Keratinocyte (primary cell): ENCODE data around the gene MAEA. TPM values are rescaled to one million over a fixed set of nuclear protein-coding genes. Genes with fewer than 3 reads are reported as not detected.

Experiments used
- DNase-seq: peaks from one replicate; pipeline ENCODE4 v3.0.0-alpha.2; 2011; ENCODE audit warnings: low read depth, missing footprints, low spot score
- FAIRE-seq: peaks from 2 replicates; lab custom pipeline; 2011; peaks lifted over from hg19 to GRCh38; lab: Jason Lieb, UNC
- H2AFZ ChIP-seq: 2 replicates; pipeline ENCODE4 v1.6.0; 2012; ENCODE audit warnings: low read length, control low read depth, inconsistent platforms; ENCODE audit not compliant: control insufficient read depth
- H3K27ac ChIP-seq: 2 replicates; pipeline ENCODE4 v1.5.1; 2011; ENCODE audit warnings: low read length; ENCODE audit not compliant: control insufficient read depth, insufficient read depth
- H3K27me3 ChIP-seq: 3 replicates; pipeline ENCODE4 v1.6.0; 2011; ENCODE audit warnings: low read length; ENCODE audit not compliant: control insufficient read depth, insufficient read depth; ENCODE audit errors: extremely low read depth
- H3K36me3 ChIP-seq, 2 experiments: 2 replicates in 1 of 2; 3 replicates in 1 of 2; pipeline ENCODE4 v1.5.1; 2011; ENCODE audit warnings: low read length in 2 of 2, mild to moderate bottlenecking in 1 of 2; ENCODE audit not compliant: control insufficient read depth in 2 of 2, insufficient read depth in 2 of 2; ENCODE audit errors: extremely low read depth in 1 of 2
- H3K4me1 ChIP-seq: 3 replicates; pipeline ENCODE4 v1.5.1; 2011; ENCODE audit warnings: low read length; ENCODE audit not compliant: control insufficient read depth, insufficient read depth; ENCODE audit errors: extremely low read depth
- H3K4me2 ChIP-seq: 3 replicates; pipeline ENCODE4 v1.6.0; 2011; ENCODE audit warnings: low read depth, low read length; ENCODE audit not compliant: control insufficient read depth, insufficient read depth; ENCODE audit errors: extremely low read depth
- H3K4me3 ChIP-seq, 3 experiments: fragments of 200-600 bp in 1 of 3; sonication (generic) in 1 of 3; 2 replicates in 2 of 3; 3 replicates in 1 of 3; pipeline ENCODE4 v1.5.1; 2011 to 2016; ENCODE audit warnings: low read length in 3 of 3, mild to moderate bottlenecking in 3 of 3, control low read depth in 2 of 3, inconsistent platforms in 1 of 3, low read depth in 1 of 3, mixed read lengths in 1 of 3, mixed run types in 1 of 3, moderate library complexity in 1 of 3; ENCODE audit not compliant: control insufficient read depth in 2 of 3, insufficient read depth in 2 of 3; ENCODE audit errors: extremely low read depth in 1 of 3
- H3K79me2 ChIP-seq: 2 replicates; pipeline ENCODE4 v1.6.0; 2012; ENCODE audit warnings: low read length; ENCODE audit not compliant: control insufficient read depth, insufficient read depth
- H3K9ac ChIP-seq: 3 replicates; pipeline ENCODE4 v1.6.0; 2011; ENCODE audit warnings: low read length; ENCODE audit not compliant: control insufficient read depth, insufficient read depth; ENCODE audit errors: extremely low read depth
- H3K9me1 ChIP-seq: 3 replicates; pipeline ENCODE4 v1.6.0; 2011; ENCODE audit warnings: low read length; ENCODE audit not compliant: control insufficient read depth, insufficient read depth; ENCODE audit errors: extremely low read depth
- H3K9me3 ChIP-seq: 2 replicates; pipeline ENCODE4 v1.5.1; 2012; ENCODE audit warnings: low read depth, low read length; ENCODE audit not compliant: control insufficient read depth
- H4K20me1 ChIP-seq: 3 replicates; pipeline ENCODE4 v1.6.0; 2011; ENCODE audit warnings: low read length; ENCODE audit not compliant: control insufficient read depth, insufficient read depth; ENCODE audit errors: extremely low read depth
- CTCF ChIP-seq, 3 experiments: IDR thresholded peaks in 1 of 3; conservative IDR thresholded peaks in 1 of 3; optimal IDR thresholded peaks in 1 of 3; 2 replicates in 2 of 3; 3 replicates in 1 of 3; pipeline versions ENCODE3 to v1.5.1; 2011; ENCODE audit warnings: low read length in 3 of 3, mild to moderate bottlenecking in 3 of 3, moderate library complexity in 2 of 3, control low read depth in 1 of 3, inconsistent platforms in 1 of 3; ENCODE audit not compliant: insufficient read depth in 2 of 3; ENCODE audit errors: extremely low read depth in 1 of 3
- EZH2 ChIP-seq: IDR thresholded peaks from one replicate; pipeline ENCODE4 v1.6.1; 2012; ENCODE audit warnings: inconsistent platforms, mild to moderate bottlenecking, low read length, moderate library complexity
- dilution Hi-C: fragments of 300-500 bp; cut with MboI; formaldehyde crosslinking; loops from one replicate; pipeline ENCODE4 v1.7.0; 2020; ENCODE audit warnings: low sequenced_read_pairs; ENCODE audit not compliant: extremely low pct_ligation_motif_present
- polyA plus RNA-seq, 5 experiments: library from polyadenylated mRNA; depleted of rRNA in 3 of 5; stranded (reverse) in 3 of 5; stranded (forward) in 1 of 5; unstranded in 1 of 5; fragments of >200 nt; gene quantifications; 1 replicate in 1 of 5; 2 replicates in 3 of 5; 3 replicates in 1 of 5; pipeline versions ENCODE4 v1.2.1 to v1.2.3, GENCODE V29; 2011 to 2012; ENCODE audit warnings: missing spikeins in 2 of 5, low read depth in 1 of 5, low replicate concordance in 1 of 5

Gene MAEA
- polyA plus RNA-seq, 1 donor (not counting 4 experiments of a cell fraction or from before 2014, with no cell fraction given), result 89.7 TPM

GRCh38 chr4:1244978-1245471, 44.7 kb upstream of the MAEA start:
- H3K9me1 ChIP-seq, result no peaks in the 10 kb centered on the region
- no peak overlapping the region for H3K9ac ChIP-seq
- H3K27me3 ChIP-seq, result no peaks in the 10 kb centered on the region
- dilution Hi-C loops, result no loop called here
- DNase-seq (no peak), FAIRE-seq (no peak)
- H3K4me1 ChIP-seq, result peaks cover 22% of the 10 kb centered on the region
- peaks cover 5 to 14% of the 10 kb centered on the region in 2 experiments for H3K36me3 ChIP-seq
- H3K9me3 ChIP-seq, result no peaks in the 10 kb centered on the region
- no peak overlapping the region for H3K4me3 ChIP-seq
- no peak overlapping the region for H3K27ac ChIP-seq
- peaks cover 75% of the 10 kb centered on the region for H3K79me2 ChIP-seq
- H2AFZ ChIP-seq, result no peak overlapping the region
- peaks cover 37% of the 10 kb centered on the region for H4K20me1 ChIP-seq
- TF ChIP-seq CTCF (optimal IDR thresholded peaks at IDR 0.05 in 1 of 3, IDR thresholded peaks at IDR 0.05 in 1 of 3, conservative IDR thresholded peaks at IDR 0.05 in 1 of 3; ENCODE audit: extremely low read depth in 1 of 3, insufficient read depth in 2 of 3, low read length in 3 of 3), result no peak
- TF ChIP-seq EZH2, result no peak
- no peak overlapping the region for H3K4me2 ChIP-seq

- dilution Hi-C loops, result no loop called here
- Histone ChIP-seq H3K4me3 (no peak overlapping the region), H3K36me3 (peaks cover 5 to 15% of the 10 kb centered on the region in 2 experiments), H3K9me1 (no peaks in the 10 kb centered on the region), H2AFZ (no peak overlapping the region), H3K9ac (no peak overlapping the region), H3K4me1 (peaks cover 27% of the 10 kb centered on the region), H3K4me2 (no peak overlapping the region), H4K20me1 (peaks cover 37% of the 10 kb centered on the region), H3K27me3 (no peaks in the 10 kb centered on the region), H3K9me3 (peaks cover 2% of the 10 kb centered on the region), H3K79me2 (peaks cover 76% of the 10 kb centered on the region), H3K27ac (no peak overlapping the region)
- TF ChIP-seq EZH2, result no peak
- TF ChIP-seq CTCF (optimal IDR thresholded peaks at IDR 0.05 in 1 of 3, IDR thresholded peaks at IDR 0.05 in 1 of 3, conservative IDR thresholded peaks at IDR 0.05 in 1 of 3; ENCODE audit: extremely low read depth in 1 of 3, insufficient read depth in 2 of 3, low read length in 3 of 3), result no peak
- DNase-seq (no peak), FAIRE-seq (no peak)
These were observed 44.1 kb upstream of the MAEA start for GRCh38 chr4:1245481-1246051.
